Calu3 (cell line): ENCODE results near the gene ANKRD30A. TPM values are rescaled to one million over a fixed set of nuclear protein-coding genes. Genes with fewer than 3 reads are reported as not detected.

Source experiments
- BruUV-seq: library from RNA; stranded (reverse); fragments of 400-500 nt; replicated peaks from 2 replicates; lab custom pipeline; 2021; lab: Mats Ljungman, UMichigan
- CTCF ChIA-PET: fragments of 300-600 bp; sonication (Branson Sonifier 250); formaldehyde crosslinking; loops from one replicate; lab custom pipeline; 2022; ENCODE audit warnings: antibody characterized with exemption; lab: Charles Lee
- DNase-seq: peaks from one replicate; pipeline ENCODE4 v3.0.0; 2022
- H3K27ac Mint-ChIP-seq: one replicate; pipeline ENCODE4 v1.8.0; 2022; ENCODE audit warnings: mixed read lengths; ENCODE audit not compliant: unreplicated experiment
- H3K27me3 Mint-ChIP-seq: one replicate; pipeline ENCODE4 v1.8.0; 2022; ENCODE audit warnings: mixed read lengths; ENCODE audit not compliant: unreplicated experiment
- H3K36me3 Mint-ChIP-seq: one replicate; pipeline ENCODE4 v1.8.0; 2022; ENCODE audit warnings: mild to moderate bottlenecking, moderate library complexity, mixed read lengths; ENCODE audit not compliant: insufficient read depth, unreplicated experiment
- H3K4me1 Mint-ChIP-seq: one replicate; pipeline ENCODE4 v1.8.0; 2022; ENCODE audit warnings: mild to moderate bottlenecking, low read depth, mixed read lengths; ENCODE audit not compliant: unreplicated experiment
- H3K4me3 Mint-ChIP-seq: one replicate; pipeline ENCODE4 v1.8.0; 2022; ENCODE audit warnings: mild to moderate bottlenecking, low read depth, moderate library complexity, mixed read lengths; ENCODE audit not compliant: unreplicated experiment
- H3K9me3 Mint-ChIP-seq: one replicate; pipeline ENCODE4 v1.8.0; 2022; ENCODE audit warnings: low read depth, mixed read lengths; ENCODE audit not compliant: unreplicated experiment
- CTCF ChIP-seq: fragments of 200-600 bp; IDR thresholded peaks from one replicate; pipeline ENCODE4 v1.8.0; 2022; ENCODE audit warnings: antibody characterized with exemption; ENCODE audit not compliant: unreplicated experiment
- intact Hi-C: fragments of 100-400 bp; cut with micrococcal nuclease; formaldehyde crosslinking; loops from one replicate; pipeline ENCODE4 v1.10.0; 2022; ENCODE audit not compliant: unreplicated experiment
- total RNA-seq: library from RNA; stranded (reverse); gene quantifications from 2 replicates; pipeline ENCODE4 v1.2.3, GENCODE V29; 2022

The ANKRD30A gene
- total RNA-seq, 1 experiment from 2014 or later, result not detected

DNA sequence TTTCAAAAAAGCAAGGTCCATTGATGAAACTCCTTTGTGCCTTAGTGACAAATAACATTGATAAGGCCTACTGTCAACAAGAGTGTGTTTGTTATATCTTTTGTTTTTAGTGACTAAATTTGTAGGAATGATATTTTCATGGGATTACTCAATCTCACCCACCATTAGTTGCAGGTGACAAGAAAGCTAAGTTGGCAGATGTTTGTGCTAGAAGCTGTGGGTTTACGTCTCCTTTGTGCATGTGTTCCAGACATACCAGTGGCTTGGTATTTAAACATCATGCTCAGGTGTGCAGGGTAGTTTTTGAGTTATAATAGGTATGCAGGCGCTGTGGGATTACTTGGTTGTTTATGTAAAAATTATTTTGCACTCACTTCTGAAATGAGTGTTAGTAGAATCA lies 178.6 kb downstream of the ANKRD30A start:
- BruUV-seq, result no TSS peak
- no peaks in the 10 kb centered on the region for H3K27me3 Mint-ChIP-seq
- CTCF ChIA-PET, result no interaction called here
- no peaks in the 10 kb centered on the region for H3K4me1 Mint-ChIP-seq
- no peak overlapping the region for H3K4me3 Mint-ChIP-seq
- H3K36me3 Mint-ChIP-seq, result no peaks in the 10 kb centered on the region
- no peaks in the 10 kb centered on the region for H3K9me3 Mint-ChIP-seq
- TF ChIP-seq CTCF, result no peak
- no peak for DNase-seq
- intact Hi-C loops, result no loop called here
- no peak overlapping the region for H3K27ac Mint-ChIP-seq

DNA sequence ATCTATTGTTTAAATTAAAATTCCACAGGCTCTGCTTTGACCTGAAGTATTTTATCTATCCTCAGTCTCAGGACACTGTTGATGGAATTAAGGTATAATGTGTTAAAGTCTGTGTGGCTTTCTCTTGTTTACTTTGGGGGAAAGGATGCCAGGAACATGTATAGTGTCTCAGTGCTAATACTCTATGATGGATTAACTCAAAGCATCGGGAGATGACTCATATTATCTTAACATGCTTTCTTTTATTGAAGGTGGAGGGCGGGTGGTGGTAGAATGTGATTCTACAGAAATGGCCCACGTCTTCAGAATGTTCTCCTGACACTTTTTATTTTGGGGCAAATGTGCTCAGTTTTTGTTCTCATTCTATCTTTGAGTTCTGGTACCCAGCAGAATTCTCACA lies 189.0 kb downstream of the ANKRD30A start:
- Mint-ChIP-seq H3K9me3 (peaks cover 2% of the 10 kb centered on the region), H3K27me3 (no peaks in the 10 kb centered on the region), H3K4me1 (no peaks in the 10 kb centered on the region), H3K36me3 (no peaks in the 10 kb centered on the region), H3K4me3 (no peak overlapping the region), H3K27ac (no peak overlapping the region)
- no peak for DNase-seq
- CTCF ChIA-PET, result no interaction called here
- intact Hi-C loops, result no loop called here
- no TSS peak for BruUV-seq
- no peak for TF ChIP-seq CTCF

DNA sequence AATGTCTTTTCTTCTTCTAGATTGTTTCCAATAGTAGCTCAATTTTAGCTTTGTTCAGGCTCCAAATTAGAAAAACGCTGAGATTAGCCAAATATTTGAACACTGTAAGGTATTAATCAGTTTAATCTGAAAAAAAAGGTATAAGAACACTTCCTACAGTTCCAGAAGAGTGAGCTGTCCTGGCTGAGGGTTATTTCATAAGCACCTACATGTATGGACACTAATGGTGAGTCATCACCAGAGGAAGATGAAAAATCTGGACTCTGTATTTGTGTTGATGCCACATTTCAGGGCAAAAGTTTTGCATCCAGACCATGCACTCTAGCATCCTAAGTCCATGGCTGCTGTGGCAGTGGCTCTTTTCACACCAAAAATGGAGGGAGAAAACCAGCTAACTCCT lies 189.5 kb downstream of the ANKRD30A start:
- CTCF ChIA-PET, result no interaction called here

DNA sequence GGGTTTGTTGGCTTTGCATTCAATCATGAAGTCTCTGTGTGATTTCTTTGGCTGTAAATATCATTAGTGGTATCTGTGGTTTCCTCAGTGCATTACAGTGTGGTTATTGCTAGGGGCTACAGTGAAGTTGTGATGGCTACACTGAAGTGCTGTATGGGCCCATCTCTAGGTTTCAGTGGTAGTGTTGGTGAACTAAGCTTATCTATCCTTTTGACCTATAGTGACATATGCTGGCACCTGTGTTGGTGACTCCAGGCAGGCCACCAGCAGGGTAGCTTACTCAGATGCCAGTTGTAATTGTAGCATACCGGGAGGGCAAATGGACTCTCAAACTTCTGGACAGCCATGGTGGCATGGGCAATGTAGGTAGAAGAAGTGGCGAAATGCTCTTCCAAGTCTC lies 219.0 kb downstream of the ANKRD30A start:
- BruUV-seq, result no TSS peak
- no peaks in the 10 kb centered on the region for H3K36me3 Mint-ChIP-seq
- DNase-seq, result no peak
- H3K27ac Mint-ChIP-seq, result no peak overlapping the region
- CTCF ChIA-PET, result no interaction called here
- H3K4me3 Mint-ChIP-seq, result no peak overlapping the region
- no peaks in the 10 kb centered on the region for H3K4me1 Mint-ChIP-seq
- no peaks in the 10 kb centered on the region for H3K27me3 Mint-ChIP-seq
- TF ChIP-seq CTCF, result no peak
- H3K9me3 Mint-ChIP-seq, result peaks cover 7% of the 10 kb centered on the region
- intact Hi-C loops, result no loop called here

More for the DNA sequence above, 189.5 kb downstream of the ANKRD30A start:
- Mint-ChIP-seq H3K36me3 (no peaks in the 10 kb centered on the region), H3K9me3 (peaks cover 2% of the 10 kb centered on the region), H3K27ac (no peak overlapping the region), H3K4me1 (no peaks in the 10 kb centered on the region), H3K4me3 (no peak overlapping the region), H3K27me3 (no peaks in the 10 kb centered on the region)
- intact Hi-C loops, result no loop called here
- no peak for DNase-seq
- TF ChIP-seq CTCF, result no peak
- BruUV-seq, result no TSS peak
